Measurements from ENCODE around the gene PPP1R9A. TPM values are rescaled to one million over a fixed set of nuclear protein-coding genes. Genes with fewer than 3 reads are reported as not detected.
"Not testable (repeated sequence)": the region's sequence is repeated elsewhere in the genome, so short reads cannot be mapped to it uniquely, and the experiment has no call there.

PPP1R9A gene
- total RNA-seq, 1 donor from 2014 or later, result 14.1 TPM

DNA sequence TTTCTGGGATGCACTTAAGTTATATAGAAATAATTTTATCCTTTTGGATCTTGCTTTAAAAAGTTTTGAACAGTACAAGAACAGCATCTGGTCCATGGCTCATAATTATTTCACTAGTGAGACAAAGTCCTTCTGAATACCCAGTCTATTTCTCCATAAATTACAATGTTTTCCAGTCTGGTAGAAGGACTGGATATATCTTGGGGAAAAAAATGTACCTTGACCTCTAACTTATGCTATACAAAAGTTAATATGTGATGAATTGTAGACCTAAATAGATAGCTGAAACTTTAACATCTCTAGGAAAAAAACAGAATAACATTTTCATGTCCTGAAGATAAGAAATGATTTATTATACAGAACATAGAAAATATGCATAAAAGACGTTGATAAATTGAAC, 88.5 kb downstream of the PPP1R9A start:
- DNase-seq (ENCODE audit: low read depth), result no peak
- TF ChIP-seq, protein P1, sequence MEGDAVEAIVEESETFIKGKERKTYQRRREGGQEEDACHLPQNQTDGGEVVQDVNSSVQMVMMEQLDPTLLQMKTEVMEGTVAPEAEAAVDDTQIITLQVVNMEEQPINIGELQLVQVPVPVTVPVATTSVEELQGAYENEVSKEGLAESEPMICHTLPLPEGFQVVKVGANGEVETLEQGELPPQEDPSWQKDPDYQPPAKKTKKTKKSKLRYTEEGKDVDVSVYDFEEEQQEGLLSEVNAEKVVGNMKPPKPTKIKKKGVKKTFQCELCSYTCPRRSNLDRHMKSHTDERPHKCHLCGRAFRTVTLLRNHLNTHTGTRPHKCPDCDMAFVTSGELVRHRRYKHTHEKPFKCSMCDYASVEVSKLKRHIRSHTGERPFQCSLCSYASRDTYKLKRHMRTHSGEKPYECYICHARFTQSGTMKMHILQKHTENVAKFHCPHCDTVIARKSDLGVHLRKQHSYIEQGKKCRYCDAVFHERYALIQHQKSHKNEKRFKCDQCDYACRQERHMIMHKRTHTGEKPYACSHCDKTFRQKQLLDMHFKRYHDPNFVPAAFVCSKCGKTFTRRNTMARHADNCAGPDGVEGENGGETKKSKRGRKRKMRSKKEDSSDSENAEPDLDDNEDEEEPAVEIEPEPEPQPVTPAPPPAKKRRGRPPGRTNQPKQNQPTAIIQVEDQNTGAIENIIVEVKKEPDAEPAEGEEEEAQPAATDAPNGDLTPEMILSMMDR (conservative IDR thresholded peaks at IDR 0.05; ENCODE audit: low read depth, low read length), result no peak
- no peak overlapping the region for H3K4me3 ChIP-seq (ENCODE audit: low read depth, low read length)

GRCh38 chr7:94996369-94996768, 89.0 kb downstream of the PPP1R9A start:
- DNase-seq (ENCODE audit: low read depth), result no peak

GRCh38 chr7:94997547-94997946, 90.2 kb downstream of the PPP1R9A start:
- TF ChIP-seq, protein P1 (conservative IDR thresholded peaks at IDR 0.05; ENCODE audit: low read depth, low read length), result no peak
- no peak for DNase-seq (ENCODE audit: low read depth)
- H3K4me3 ChIP-seq (ENCODE audit: low read depth, low read length), result no peak overlapping the region

More at GRCh38 chr7:94996369-94996768, 89.0 kb downstream of the PPP1R9A start:
- no peak overlapping the region for H3K4me3 ChIP-seq (ENCODE audit: low read depth, low read length)
- TF ChIP-seq, protein P1 (conservative IDR thresholded peaks at IDR 0.05; ENCODE audit: low read depth, low read length), result no peak

- DNase-seq (ENCODE audit: low read depth), result no peak
- TF ChIP-seq, protein P1 (conservative IDR thresholded peaks at IDR 0.05; ENCODE audit: low read depth, low read length), result no peak
- H3K4me3 ChIP-seq (ENCODE audit: low read depth, low read length), result no peak overlapping the region
These were observed 91.1 kb downstream of the PPP1R9A start for GRCh38 chr7:94998266-94999068.

DNA sequence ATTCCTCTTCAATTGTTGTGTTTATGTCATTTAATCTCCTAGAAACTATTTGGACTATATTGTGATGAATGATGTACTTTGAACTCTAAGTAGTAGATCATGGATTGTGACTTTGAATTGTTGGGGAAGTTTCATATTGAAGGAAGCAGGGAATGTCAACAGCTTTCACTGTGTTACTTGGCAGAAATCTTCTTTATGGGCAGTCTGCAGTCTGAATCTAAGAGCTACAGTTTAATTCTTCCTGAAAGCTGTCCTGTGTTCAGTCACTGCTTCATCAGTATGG, 91.6 kb downstream of the PPP1R9A start:
- no peak overlapping the region for H3K4me3 ChIP-seq (ENCODE audit: low read depth, low read length)
- no peak for DNase-seq (ENCODE audit: low read depth)
- TF ChIP-seq, protein P1 (conservative IDR thresholded peaks at IDR 0.05; ENCODE audit: low read depth, low read length), result no peak

GRCh38 chr7:94999601-95000000, 92.2 kb downstream of the PPP1R9A start:
- not testable (repeated sequence) for DNase-seq (ENCODE audit: low read depth); H3K4me3 ChIP-seq (ENCODE audit: low read depth, low read length)

- no peak overlapping the region for H3K4me3 ChIP-seq (ENCODE audit: low read depth, low read length)
- DNase-seq (ENCODE audit: low read depth), result no peak
- TF ChIP-seq, protein P1 (conservative IDR thresholded peaks at IDR 0.05; ENCODE audit: low read depth, low read length), result no peak
These were observed 93.9 kb downstream of the PPP1R9A start for GRCh38 chr7:95001258-95001657.
